HCT116 (cell line): ENCODE measurements around the gene CXXC5.

Experiments
- JUND ChIP-seq: IDR thresholded peaks from 2 replicates; pipeline ENCODE4 v1.6.1; 2012
- POLR2A ChIP-seq: IDR thresholded peaks from 2 replicates; pipeline ENCODE4 v1.7.0; 2011; ENCODE audit warnings: borderline replicate concordance; ENCODE audit not compliant: insufficient read depth, insufficient read length; ENCODE audit errors: extremely low read depth
- SIN3A ChIP-seq: IDR thresholded peaks from 2 replicates; pipeline ENCODE4 v1.6.1; 2012; ENCODE audit warnings: low read depth
- TF ChIP-seq, protein P1 (sequence below), 3 experiments: fragments of 200-600 bp in 1 of 3; sonication (generic) in 1 of 3; IDR thresholded peaks in 2 of 3; conservative IDR thresholded peaks in 1 of 3; 2 replicates each; pipeline ENCODE4 v1.5.1; 2012 to 2017; ENCODE audit warnings: low read depth in 2 of 3, low read length in 2 of 3, antibody characterized with exemption in 1 of 3, borderline replicate concordance in 1 of 3, control low read depth in 1 of 3, mild to moderate bottlenecking in 1 of 3, mixed read lengths in 1 of 3, mixed run types in 1 of 3, moderate library complexity in 1 of 3; ENCODE audit not compliant: insufficient read depth in 1 of 3

DNA sequence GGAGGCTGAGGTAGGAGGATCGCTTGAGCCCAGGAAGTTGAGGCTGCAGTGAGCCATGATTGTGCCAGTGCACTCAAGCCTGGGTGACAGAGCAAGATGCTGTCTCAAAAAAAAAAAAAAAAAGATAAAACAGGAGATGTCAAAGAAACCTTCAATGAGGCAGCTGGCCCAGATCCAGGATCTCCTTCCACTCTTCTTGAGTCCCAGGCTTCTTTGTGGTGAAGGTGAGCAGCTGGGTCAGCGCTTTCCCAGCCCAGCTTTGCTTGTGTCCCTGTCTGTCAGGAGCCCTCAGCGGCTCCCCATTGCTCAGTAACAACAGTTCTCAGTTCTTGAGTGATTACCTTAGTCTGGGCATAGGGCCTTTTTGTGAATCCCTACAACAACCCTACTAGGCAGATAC is 78.1 kb downstream of the CXXC5 start:
- TF ChIP-seq POLR2A (no peak), SIN3A (no peak), JUND (no peak)
- TF ChIP-seq, protein P1, sequence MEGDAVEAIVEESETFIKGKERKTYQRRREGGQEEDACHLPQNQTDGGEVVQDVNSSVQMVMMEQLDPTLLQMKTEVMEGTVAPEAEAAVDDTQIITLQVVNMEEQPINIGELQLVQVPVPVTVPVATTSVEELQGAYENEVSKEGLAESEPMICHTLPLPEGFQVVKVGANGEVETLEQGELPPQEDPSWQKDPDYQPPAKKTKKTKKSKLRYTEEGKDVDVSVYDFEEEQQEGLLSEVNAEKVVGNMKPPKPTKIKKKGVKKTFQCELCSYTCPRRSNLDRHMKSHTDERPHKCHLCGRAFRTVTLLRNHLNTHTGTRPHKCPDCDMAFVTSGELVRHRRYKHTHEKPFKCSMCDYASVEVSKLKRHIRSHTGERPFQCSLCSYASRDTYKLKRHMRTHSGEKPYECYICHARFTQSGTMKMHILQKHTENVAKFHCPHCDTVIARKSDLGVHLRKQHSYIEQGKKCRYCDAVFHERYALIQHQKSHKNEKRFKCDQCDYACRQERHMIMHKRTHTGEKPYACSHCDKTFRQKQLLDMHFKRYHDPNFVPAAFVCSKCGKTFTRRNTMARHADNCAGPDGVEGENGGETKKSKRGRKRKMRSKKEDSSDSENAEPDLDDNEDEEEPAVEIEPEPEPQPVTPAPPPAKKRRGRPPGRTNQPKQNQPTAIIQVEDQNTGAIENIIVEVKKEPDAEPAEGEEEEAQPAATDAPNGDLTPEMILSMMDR (IDR thresholded peaks at IDR 0.05 in 2 of 3, conservative IDR thresholded peaks at IDR 0.05 in 1 of 3; ENCODE audit: borderline replicate concordance in 1 of 3, insufficient read depth in 1 of 3, low read depth in 2 of 3, low read length in 2 of 3): no peak
